Fibroblast of gingiva (primary cell): ENCODE results near the gene VIPR2.

ENCODE experiments used
- DNase-seq: peaks from one replicate; pipeline ENCODE4 v3.0.0-alpha.2; 2011; ENCODE audit warnings: low read depth

The VIPR2 gene

DNA sequence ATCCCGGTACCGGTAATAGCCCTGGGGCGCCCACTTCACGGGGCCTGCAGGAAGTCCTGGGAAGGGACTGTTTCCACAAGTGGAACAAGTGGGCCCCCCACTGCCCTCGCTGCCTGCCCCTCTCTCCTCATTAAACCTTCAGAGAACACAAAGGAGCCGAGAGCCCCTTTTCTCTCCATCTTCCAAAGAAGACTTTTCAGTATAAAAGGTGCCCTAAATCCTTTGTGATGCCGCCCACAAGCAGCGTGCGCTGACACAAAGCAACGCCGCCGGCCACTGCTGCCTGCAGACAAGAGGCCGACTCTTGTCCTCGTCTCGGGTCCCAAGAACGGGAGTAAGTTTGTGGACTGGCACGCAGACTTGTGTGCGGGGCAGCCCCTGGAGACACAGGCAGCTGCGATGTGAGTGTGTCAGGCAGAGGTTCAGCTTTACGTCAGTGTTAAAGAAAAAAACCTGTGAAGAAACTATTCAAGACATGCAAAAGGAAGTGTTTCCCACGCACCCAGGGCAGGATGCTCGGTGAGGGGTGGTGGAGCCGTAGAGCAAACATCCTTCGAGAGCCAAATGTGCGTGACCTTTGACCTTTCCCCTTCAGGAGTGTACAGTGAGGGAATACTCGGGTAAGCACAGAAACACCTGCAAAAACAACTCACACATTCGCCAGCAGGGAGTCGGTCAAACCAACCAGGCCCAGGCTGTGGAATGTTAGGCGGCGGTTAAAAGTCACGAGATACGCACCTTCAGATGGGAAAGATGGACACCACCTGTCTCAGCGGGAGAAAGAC, 118.2 kb downstream of the VIPR2 start:
- no peak for DNase-seq

DNA sequence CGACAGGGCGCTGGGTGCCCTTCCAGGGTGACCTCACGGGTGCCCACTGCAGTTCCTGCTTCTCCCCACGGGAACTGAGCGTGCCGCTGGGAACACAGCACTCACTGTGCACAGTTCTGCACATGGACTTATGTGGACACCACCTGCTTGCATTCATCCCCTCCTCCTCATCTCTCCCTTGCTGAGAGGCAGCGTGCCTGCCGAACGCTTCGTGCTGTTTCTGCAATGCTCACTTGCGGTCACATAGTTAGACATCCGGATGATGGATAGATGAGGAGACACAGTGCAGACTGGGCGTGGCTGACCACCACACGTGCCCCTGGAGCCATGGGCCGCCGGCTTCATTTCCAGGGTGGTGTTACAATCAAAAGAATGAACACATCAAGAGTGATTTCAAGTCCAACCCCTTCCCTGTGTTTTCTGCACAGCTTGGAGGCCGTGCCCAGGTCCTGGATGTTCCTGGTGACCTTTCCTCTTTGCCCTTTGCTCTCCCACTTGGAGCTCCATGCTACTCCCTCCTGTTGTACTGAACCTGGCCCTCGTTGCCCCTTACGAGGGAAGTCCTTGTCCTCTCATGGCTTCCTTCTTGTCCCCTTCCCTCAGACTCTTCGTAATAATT, 119.4 kb downstream of the VIPR2 start:
- DNase-seq: no peak

DNA sequence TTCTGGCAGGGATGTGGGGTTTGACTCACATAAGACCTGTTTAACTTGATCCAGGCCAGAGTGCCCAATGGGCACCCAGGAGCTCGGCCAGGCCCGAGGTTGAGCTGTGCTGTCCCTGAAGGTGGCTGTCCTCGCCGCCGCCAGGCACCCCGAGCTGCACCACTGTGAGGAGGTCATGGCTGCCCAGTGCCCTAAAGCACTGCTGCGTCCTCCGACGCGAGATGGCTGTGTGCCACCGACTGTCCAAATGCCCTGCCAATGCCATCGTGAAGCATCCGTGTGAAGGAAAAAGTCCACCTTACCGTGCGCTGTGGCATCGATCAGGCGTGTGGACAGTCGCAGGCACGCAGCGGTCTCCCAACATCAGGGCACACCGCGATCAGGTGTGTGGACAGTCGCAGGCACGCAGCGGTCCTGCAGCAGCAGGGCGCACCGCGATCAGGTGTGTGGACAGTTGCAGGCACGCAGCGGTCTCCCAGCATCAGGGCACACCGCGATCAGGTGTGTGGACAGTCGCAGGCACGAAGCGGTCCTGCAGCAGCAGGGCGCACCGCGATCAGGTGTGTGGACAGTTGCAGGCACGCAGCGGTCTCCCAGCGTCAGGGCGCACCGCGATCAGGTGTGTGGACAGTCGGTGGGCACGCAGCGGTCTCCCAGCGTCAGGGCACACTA, 120.3 kb downstream of the VIPR2 start:
- no peak for DNase-seq

DNA sequence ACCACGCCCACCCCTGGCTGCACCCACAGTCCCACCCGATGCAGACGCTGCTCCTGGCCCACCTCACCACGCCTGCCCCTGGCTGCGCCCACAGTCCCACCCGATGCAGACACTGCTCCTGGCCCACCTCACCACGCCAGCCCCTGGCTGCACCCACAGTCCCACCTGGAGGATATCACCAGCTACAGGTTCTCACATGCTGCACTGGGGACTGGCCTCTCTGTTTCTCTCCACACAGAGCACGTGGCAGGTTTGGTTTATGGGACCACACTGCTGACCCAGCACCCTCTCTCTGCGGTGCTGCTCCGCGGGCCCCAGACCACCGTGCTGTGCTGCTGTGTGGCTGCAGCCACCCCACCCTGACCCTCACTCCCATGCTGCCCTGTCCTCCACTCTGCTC, 120.9 kb downstream of the VIPR2 start:
- no peak for DNase-seq

DNA sequence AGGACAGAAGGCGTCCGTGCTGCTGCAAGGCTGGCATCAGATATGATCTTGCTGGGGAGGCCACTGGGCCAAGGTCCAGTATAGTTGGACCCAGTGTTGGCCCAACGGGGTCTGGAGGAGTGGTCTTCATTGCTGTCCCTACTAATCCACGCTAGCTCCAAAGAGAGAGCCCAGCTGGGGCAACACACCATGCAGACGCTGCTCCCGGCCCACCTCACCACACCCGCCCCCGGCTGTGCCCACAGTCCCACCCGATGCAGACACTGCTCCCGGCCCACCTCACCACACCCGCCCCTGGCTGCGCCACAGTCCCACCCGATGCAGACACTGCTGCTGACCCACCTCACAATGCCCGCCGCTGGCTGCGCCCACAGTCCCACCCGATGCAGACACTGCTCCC, 121.5 kb downstream of the VIPR2 start:
- DNase-seq: no peak

DNA sequence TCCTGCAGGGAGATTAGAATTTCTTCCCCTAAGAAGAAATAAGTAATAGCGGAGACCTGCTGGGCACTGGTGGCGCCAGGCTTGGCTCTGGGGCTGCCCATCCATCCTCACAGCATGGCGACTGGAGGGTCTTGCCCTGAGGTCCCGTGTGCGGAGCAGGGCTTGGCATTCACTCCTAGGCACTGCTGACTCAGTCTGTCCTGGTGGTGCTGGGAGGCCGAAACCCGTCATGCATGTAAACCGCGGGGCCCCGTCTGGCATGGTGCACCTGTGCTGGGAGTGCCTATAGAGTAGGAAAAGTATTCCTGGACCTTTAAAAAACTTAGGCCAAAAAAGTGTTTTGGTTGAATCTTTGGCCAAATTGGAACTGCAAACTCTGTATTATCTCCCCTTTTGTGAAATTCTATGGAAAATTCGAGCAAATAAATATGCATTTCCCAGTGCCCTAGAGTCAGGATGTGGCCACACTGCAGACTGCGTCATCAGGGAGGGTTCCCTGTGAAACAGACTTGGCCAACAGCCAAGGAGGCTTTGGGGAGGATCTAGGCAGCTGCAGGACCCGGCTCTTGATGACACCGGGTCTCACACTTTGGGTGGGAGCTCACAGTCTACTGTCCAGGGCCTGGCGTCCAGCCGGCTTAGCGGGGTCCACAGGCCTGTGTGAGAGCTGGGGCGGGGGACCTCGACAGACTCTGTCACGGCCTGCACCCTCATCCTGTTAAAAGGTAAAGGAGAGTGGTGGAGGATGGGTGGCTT, 122.3 kb downstream of the VIPR2 start:
- no peak for DNase-seq

DNA sequence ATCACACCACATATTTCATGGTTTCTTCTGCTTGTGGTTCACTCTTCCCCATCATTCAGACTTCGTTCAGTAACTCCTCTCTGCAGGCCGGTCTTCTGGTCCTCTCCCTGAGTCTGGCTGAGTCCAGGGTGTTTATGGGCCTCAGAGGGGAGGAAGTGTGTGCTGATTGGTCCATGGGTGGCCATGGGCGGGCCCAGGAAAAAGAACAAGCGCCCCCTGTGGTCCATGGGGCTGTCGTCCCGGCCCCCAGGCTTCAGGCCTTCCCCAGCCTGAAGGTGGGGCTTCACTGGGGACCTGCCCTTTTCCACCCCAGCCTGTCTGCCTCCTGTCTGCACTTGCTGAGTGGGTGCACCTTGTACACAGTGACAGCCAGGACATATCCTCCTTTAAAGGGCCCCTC, 123.7 kb downstream of the VIPR2 start:
- DNase-seq: no peak

DNA sequence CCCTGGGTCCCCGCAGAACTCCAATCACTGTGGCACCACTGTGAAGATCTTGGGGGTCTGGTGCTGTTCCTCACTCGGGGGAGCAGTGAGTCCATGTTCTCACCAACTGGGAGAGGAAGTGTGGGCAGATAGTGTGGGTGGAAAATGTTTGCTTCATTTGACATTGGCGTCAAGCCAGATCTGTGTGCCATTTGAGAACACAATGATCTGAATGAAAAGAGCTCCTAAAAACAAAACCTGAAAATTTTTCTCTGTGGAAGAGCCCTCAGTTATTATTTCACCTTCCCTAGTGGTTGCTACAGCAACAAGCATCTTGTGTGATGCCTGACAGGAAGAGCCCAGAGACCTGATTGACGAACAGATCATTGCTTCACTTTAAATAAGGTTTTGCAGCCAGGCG, 125.6 kb downstream of the VIPR2 start:
- no peak for DNase-seq

DNA sequence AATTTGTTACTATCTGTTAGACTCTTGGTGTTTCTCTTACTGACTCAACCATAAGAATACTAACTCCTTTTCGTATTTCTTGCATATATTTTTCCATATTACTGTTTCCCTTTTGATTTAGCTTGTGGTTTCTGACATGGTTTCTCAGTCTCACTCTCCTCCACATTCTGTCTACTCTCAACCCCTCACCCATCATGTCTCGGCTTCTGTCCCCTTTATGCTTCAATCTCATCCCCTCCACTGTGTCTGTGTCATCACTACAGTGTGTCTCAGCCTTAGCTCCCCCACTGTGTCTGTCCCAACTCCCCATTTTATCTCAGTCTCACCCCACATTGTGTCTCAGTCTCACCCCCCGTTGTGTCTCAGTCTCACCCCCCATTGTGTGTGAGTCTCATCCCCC, 126.9 kb downstream of the VIPR2 start:
- no peak for DNase-seq

DNA sequence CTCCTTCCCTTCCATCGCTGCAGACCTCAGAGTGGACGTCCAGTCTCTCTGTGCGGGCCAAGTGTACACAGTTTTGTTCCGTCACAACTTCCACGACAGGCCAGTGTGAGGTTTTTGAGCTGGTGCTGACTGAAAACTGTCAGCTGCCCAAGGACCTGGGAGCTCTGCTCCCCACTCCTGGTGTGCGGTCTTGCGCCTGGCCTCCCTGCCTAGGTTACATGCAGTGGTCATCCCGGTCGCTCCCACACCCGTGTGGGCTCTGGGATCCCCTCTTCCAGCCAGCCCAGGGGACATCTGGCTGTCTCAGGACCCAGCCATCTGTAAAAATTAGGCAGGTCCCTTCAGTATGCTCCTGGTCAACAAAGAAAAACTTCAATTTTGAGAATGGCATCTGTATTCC, 127.5 kb downstream of the VIPR2 start:
- no peak for DNase-seq

DNA sequence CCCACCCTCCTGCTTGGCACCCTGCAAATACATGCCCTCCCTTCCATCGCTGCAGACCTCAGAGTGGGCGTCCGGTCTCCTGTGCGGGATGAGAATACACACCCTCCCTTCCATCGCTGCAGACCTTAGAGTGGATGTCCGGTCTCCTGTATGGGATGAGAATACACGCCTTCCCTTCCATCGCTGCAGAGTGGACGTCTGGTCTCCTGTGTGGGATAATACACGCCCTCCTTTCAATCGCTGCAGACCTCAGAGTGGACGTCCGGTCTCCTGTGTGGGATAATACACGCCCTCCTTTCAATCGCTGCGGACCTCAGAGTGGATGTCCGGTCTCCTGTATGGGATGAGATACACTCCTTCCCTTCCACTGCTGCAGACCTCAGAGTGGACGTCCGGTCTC, 128.1 kb downstream of the VIPR2 start:
- DNase-seq: no peak

DNA sequence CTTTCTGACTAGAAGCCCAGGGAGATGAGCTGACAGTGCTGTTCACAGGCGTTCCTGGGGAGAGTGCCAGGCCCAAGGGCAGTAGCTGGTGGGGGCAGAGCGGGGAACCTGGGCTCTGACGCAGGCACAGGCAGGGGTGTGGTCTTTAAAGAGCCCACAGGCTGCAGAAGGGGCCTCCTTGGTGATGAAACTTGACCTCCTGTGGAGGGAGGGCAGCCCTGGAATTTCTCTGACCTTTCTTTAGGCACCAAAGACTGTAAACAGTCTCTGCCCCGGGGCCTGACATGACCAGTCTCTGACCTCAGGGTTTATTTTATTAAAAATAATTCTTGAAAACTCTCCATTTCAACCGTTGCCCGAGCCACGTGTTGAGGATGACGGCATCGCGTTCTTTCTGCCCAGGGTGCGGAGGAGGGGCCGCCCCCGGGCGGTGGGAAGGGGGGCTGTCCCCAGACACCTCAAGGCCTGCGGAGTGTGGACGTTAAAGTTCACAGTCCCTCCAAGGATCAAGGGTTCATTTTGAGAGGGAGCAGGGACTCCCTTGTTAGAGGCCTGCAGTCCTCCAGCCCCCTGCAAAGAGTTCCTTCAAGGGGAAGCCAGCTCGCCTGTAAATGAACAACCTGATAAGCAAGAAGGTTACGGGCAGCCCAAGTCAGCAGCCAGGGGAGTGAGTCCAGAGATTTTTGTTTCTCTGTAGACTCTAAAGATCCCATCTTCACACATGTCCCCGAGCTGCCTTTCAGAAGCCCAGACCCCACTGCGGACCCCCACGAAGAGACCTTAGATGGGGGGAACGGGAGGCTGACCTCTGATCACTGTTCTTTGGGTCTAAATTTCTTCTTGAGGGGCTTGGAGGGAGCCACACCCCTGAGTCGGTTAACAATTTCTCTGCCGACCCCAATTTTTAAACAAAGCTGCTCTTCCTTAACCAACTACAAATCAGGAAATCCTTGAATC, 128.9 kb downstream of the VIPR2 start:
- no peak for DNase-seq

DNA sequence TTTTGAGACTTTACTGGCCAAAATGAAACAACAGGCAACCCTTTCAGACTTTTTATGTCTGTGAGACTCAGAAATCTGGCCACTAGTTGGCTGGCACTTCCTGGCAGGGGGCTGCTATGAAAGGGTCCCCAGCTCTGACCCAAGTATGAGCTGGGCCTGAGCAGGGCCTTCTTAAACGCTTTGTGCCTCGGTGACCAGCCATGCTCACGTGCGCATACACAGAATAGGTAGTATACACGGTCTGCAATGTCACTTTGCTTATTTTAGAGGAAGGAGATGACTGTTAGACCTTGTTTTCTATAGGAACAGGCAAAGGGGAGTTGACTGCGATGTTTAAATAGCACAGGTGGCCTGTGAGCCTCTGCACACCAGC, 129.6 kb downstream of the VIPR2 start:
- DNase-seq: no peak

DNA sequence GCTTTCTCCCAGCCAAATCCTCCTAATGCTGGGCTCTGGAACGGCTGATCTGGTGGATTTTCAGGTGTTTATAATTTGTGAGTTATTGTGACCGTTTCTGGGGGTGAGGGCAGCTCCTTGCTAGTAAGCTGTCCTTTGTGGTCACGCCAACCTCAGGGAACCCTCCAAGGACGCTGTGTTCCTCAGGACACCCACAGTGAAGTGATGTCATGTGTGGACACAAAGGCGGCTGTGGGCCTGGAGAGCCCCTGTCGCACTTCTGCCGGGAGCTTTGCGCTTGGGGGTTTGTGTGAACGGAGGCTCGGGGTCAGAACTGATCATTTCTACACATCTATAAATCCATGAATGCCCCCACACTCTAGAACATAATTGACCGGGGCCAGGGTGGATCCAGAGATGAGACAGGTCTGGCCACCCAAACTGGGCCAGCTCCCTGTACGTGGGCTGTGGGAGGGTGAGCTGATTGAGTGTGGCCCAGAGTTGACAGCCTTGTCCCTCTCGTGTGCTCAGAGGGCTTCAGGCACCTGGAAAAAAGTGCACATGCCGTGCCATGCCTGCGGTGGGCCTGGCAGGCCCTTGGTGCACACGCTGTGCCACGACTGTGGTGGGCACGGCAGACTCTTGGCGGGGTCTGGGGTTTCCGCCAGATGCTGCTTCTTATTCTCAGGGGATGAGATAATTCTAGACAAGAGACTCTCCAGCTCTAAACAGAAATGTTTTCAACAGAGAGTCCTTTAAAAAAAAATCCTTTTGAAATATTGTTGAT, 130.2 kb downstream of the VIPR2 start:
- DNase-seq: no peak

DNA sequence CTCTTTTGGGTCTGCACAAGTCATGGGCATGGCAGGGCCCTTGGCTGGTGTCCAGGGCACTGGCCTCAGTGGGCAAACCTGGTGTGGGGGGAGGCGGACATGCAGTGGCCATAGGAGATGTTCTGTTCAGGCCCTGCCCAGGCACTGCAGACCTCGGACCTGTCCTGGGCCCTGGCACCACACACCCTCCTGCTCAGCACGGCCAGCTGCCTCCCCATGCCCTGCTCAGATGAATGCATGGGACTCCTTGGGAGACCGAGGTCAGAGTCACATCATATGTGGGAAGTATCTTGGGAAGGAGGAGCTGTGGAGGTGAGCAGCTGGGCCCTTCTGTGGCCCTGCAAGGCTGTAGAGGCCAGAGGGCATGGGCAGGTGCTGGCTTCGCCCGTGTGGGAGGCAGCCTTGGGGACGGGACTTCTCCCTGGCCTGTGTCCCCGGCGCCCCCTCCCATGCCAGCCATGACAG, 130.8 kb downstream of the VIPR2 start:
- DNase-seq: no peak

DNA sequence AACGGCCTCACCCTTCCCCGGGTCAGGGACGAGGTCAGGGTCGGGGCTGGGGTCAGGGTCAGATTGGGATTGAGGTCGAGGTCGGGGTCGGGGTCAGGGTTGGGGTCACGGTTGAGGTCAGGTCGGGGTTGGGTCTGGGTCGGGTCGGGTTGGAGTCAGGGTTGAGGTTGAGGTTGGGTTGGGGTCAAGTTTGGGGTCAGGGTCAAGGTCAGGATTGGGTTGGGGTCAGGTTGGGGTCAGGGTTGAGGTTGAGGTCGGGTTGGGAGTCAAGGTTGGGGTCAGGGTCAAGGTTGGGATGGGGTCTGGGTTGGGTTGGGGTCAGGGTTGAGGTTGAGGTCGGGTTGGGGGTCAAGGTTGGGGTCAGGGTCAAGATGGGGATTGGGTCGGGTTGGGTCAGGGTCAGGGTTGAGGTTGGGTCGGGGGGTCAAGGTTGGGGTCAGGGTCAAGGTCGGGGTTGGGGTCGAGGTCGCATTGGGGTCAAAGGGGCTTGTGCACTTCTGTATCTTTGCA, 131.4 kb downstream of the VIPR2 start:
- no peak for DNase-seq

DNA sequence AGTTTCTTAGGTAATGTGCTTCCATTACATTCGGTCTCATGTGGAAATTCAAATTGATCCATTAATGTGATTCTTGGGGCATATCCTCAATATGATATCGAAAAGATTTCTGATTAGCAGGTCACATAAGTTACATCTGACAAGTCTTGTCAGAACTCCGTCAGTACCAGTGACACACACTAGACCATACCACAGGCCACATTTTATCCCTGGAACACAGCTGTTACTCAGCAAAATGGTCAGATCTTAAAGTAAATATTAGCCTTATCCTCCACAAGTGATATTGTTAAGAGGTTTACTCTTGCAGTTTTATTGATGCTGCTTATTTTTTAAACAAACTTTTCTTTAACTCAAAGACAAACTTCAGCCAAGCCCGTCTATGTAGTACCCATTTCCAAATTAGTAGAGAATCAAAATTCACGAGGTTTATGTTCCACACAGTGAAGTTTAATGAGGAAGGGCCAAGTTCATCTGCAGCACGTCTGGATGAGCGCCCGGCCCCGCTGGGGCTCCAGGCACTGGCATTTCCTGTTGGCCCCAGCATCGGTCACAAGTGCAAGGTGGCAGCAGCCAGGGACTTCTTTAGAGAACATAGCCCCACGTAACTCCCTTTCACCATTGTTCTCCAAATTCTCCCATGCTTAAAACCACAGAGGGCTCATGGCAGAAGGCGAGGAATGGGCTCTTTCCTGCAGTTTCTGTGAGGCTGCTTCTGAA, 132.2 kb downstream of the VIPR2 start:
- DNase-seq: no peak

DNA sequence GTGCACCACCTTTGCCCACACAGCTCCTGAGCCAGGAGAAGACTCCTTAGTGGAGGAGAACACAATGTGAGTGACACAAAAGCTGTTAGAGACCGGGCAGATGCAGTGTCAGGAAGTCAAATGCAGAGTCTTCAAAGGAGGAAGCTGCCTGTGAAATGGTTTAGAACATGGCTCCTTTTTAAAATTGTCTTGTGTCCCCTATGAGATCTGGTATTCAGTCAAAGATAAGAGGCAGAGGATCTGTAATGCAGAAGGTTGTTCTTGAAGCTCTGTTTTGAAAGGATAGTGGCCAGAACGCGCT, 133.0 kb downstream of the VIPR2 start:
- no peak for DNase-seq

DNA sequence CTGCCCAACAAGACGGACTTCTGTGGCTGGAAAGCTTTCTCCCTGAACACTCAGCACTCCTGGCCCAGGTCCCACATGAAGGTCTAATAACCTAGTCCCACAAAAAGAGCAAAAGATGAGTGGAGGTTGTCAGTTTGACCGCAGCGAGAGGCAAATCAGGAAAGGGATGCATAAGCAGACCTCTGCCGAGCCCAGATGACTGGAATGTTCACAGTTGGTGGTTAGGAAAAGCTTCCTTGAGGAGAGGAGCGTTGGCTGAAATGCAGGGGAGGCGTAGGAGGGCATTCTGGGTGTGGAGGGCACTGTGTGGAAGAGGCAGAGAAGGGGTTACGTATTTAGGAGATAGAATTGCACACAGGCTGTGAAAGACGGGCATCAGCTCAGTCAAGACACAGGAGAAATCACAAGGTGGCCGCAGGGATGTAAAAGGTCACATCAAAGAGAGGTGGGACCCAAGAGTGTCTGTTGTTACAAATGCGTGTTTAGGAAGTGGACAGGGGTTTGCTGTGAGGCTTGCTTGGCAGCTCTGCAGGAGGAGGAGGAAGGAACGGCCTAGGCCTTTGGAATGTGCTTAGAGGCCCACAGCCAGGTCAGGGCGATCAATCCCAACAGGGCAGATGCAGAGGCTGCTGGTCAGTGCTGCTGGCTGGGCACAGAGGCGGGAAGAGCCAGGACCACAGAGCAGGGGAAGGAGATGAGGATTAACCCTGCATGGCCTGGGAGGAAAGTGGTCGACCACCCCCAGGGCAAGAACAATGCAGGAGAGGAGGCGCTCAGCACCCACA, 133.5 kb downstream of the VIPR2 start:
- no peak for DNase-seq
